Vagina (tissue), 2 donors: Measurements from ENCODE around the gene TBC1D14. TPM values are rescaled to one million over a fixed set of nuclear protein-coding genes. Genes with fewer than 3 reads are reported as not detected.

Source experiments
- DNase-seq, 2 donors: peaks; one replicate each; pipeline ENCODE4 v3.0.0-alpha.2; 2017; ENCODE audit errors: extremely low spot score in 2 of 2
- H3K27ac ChIP-seq: fragments of 200-600 bp; sonication (generic); one replicate; pipeline ENCODE4 v1.5.1; 2019
- H3K27me3 ChIP-seq: fragments of 200-600 bp; sonication (generic); one replicate; pipeline ENCODE4 v1.5.1; 2019
- H3K36me3 ChIP-seq, 2 donors: fragments of 200-600 bp; sonication (generic); one replicate each; pipeline ENCODE4 v1.5.1; 2017 to 2019
- H3K4me1 ChIP-seq: fragments of 200-600 bp; sonication (generic); one replicate; pipeline ENCODE4 v1.5.1; 2019
- H3K4me3 ChIP-seq, 2 donors: fragments of 200-600 bp; sonication (generic); 1 replicate in 1 of 2; 2 replicates in 1 of 2; pipeline ENCODE4 v1.5.1; 2016 to 2019
- H3K9me3 ChIP-seq: fragments of 200-600 bp; sonication (generic); one replicate; pipeline ENCODE4 v1.5.1; 2019
- POLR2A ChIP-seq, 2 donors: fragments of 450-650 bp; IDR thresholded peaks; one replicate each; pipeline ENCODE4 v1.6.1; 2017; ENCODE audit warnings: antibody characterized with exemption in 2 of 2, mild to moderate bottlenecking in 2 of 2, moderate library complexity in 2 of 2
- POLR2AphosphoS5 ChIP-seq, 2 donors: sonication (generic); formaldehyde crosslinking; IDR thresholded peaks; one replicate each; pipeline ENCODE4 v1.9.0; 2017; ENCODE audit warnings: antibody characterized with exemption in 2 of 2, mild to moderate bottlenecking in 2 of 2, low read depth in 1 of 2; ENCODE audit not compliant: insufficient read depth in 1 of 2
- intact Hi-C: fragments of 100-400 bp; cut with DNase I; formaldehyde crosslinking; loops from one replicate; pipeline ENCODE4 v1.15.1; 2023
- total RNA-seq: library from RNA; depleted of rRNA; stranded (reverse); fragments of >200 nt; gene quantifications from one replicate; pipeline ENCODE4 v1.2.3, GENCODE V29; 2016
- TF ChIP-seq, protein P1 (sequence below), 3 experiments: fragments of 450-650 bp in 2 of 3; fragments of 200-600 bp in 1 of 3; sonication (generic) in 1 of 3; IDR thresholded peaks; one replicate each; pipeline ENCODE4 v1.5.1; 2017 to 2019; ENCODE audit warnings: antibody characterized with exemption in 3 of 3, mild to moderate bottlenecking in 2 of 3, moderate library complexity in 2 of 3

Gene TBC1D14
- total RNA-seq, 1 donor from 2014 or later, result 35.4 TPM

DNA sequence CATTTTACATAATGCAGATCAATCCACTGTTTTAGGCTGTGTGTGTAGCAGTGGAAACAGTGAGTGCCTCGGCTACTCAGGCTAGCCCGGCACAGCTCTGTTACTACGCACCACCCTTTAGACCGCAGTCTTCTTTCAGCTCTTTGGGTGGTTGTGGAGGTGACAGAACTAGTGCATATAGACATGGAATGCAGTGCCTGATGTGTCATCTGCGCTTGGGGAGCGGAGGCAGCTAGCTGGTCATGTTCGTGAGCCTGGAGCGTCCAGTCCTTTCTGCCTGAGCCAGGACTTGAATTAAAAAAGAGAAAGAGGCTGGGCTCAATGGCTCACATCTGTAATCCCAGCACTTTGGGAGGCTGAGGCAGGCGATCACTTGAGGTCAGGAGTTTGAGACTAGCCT, 4.8 kb downstream of the TBC1D14 start:
- Histone ChIP-seq H3K27ac (no peak overlapping the region), H3K4me1 (peaks cover 60% of the 10 kb centered on the region), H3K27me3 (no peaks in the 10 kb centered on the region), H3K36me3 (no peaks in the 10 kb centered on the region), H3K4me3 (no peak overlapping the region), H3K9me3 (no peaks in the 10 kb centered on the region)
- no peak for DNase-seq
- TF ChIP-seq, protein P1, sequence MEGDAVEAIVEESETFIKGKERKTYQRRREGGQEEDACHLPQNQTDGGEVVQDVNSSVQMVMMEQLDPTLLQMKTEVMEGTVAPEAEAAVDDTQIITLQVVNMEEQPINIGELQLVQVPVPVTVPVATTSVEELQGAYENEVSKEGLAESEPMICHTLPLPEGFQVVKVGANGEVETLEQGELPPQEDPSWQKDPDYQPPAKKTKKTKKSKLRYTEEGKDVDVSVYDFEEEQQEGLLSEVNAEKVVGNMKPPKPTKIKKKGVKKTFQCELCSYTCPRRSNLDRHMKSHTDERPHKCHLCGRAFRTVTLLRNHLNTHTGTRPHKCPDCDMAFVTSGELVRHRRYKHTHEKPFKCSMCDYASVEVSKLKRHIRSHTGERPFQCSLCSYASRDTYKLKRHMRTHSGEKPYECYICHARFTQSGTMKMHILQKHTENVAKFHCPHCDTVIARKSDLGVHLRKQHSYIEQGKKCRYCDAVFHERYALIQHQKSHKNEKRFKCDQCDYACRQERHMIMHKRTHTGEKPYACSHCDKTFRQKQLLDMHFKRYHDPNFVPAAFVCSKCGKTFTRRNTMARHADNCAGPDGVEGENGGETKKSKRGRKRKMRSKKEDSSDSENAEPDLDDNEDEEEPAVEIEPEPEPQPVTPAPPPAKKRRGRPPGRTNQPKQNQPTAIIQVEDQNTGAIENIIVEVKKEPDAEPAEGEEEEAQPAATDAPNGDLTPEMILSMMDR (IDR thresholded peaks at IDR 0.05), result no peak
- TF ChIP-seq POLR2A (IDR thresholded peaks at IDR 0.05) (no peak), POLR2AphosphoS5 (IDR thresholded peaks at IDR 0.05; ENCODE audit: insufficient read depth in 1 of 2, low read depth in 1 of 2) (no peak)
- intact Hi-C loops, result loop anchor here (10.0 kb wide), 1 partner anchor 80 kb away; no protein-coding TSS in a partner anchor

DNA sequence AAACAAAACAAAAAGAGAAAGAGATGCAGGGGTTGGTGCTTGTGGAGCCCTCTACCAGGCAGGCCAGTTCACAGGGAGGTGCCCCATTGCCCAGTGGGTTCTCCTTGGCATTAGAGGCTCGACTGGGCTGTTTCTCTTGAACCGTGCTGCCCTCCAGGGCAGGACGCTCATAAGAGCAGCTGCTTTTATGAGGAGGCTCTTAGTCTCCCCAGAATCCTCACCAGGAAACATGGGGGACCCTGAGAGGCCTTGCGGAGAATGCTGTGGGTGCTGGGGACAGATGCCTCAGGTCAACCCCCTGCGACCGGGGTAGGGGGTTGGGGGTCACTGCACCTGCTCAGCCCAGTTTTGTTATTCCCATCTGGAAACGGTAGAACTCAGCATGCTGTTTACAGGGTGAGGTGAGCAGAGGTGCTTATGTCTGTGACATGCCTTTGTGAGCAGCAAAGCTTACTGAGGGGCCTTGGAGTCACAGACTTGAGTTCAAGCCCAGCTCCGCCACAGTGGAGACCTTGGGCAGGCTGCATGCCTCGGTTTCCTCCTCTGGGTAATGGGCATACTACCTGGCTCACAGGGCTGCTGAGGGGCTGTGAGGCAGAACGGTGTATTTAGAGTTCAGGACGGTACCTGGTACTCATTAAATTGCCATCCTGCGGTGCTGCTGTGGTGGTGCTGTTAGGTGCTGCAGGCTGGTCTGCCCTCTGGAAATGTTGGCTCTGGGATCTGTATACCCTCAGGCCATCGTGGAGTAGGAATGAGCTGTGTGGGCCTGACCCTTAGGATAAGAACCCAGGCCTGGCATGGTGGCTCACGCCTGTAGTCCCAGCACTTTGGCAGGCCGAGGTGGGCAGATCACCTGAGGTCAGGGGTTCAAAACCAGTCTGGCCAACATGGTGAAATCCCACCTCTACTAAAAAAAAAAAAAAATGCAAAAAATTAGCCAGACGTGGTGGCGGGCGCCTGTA, 5.7 kb downstream of the TBC1D14 start:
- Histone ChIP-seq H3K4me3 (no peak overlapping the region), H3K4me1 (peaks cover 57% of the 10 kb centered on the region), H3K36me3 (no peaks in the 10 kb centered on the region), H3K9me3 (no peaks in the 10 kb centered on the region), H3K27me3 (no peaks in the 10 kb centered on the region), H3K27ac (no peak overlapping the region)
- TF ChIP-seq POLR2A (IDR thresholded peaks at IDR 0.05), result no peak
- TF ChIP-seq POLR2AphosphoS5 (IDR thresholded peaks at IDR 0.05; ENCODE audit: insufficient read depth in 1 of 2, low read depth in 1 of 2), result no peak
- TF ChIP-seq, protein P1 (IDR thresholded peaks at IDR 0.05), result no peak
- DNase-seq, result no peak
- intact Hi-C loops, result loop anchor here (10.0 kb wide), 1 partner anchor 79 kb away; no protein-coding TSS in a partner anchor

DNA sequence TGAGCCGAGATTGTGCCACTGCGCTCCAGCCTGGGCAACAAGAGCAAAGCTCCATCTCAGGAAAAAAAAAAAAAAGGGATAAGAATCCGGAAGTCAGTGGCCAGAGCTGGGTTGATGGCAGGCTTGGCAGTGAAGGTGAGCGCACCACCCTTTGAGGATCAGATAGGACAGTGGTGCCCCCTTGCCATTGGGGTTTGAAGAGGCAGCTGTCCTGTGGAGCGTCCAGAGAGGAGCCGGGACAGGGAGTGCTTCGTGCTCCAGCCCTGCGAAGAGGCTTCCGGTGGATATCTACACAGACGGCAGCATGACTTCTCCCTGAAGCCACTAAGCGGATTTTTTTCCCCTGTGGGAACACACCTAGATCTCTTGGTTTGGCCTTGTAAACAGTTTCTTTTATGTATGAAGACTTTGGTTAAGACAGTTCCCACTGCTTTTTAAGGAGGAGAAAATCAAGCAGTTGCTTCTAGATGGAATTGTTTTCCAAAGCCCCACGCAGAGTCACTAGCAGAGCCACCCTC, 6.5 kb downstream of the TBC1D14 start:
- H3K27me3 ChIP-seq, result no peaks in the 10 kb centered on the region
- no peak overlapping the region for H3K27ac ChIP-seq
- TF ChIP-seq, protein P1 (IDR thresholded peaks at IDR 0.05), result no peak
- TF ChIP-seq POLR2AphosphoS5 (IDR thresholded peaks at IDR 0.05; ENCODE audit: insufficient read depth in 1 of 2, low read depth in 1 of 2) (no peak), POLR2A (IDR thresholded peaks at IDR 0.05) (no peak)
- DNase-seq, result no peak
- no peaks in the 10 kb centered on the region for H3K9me3 ChIP-seq
- intact Hi-C loops, result loop anchor here (10.0 kb wide), 1 partner anchor 79 kb away; no protein-coding TSS in a partner anchor
- no peak overlapping the region for H3K4me3 ChIP-seq
- H3K36me3 ChIP-seq, result no peaks in the 10 kb centered on the region
- peaks cover 49% of the 10 kb centered on the region for H3K4me1 ChIP-seq

DNA sequence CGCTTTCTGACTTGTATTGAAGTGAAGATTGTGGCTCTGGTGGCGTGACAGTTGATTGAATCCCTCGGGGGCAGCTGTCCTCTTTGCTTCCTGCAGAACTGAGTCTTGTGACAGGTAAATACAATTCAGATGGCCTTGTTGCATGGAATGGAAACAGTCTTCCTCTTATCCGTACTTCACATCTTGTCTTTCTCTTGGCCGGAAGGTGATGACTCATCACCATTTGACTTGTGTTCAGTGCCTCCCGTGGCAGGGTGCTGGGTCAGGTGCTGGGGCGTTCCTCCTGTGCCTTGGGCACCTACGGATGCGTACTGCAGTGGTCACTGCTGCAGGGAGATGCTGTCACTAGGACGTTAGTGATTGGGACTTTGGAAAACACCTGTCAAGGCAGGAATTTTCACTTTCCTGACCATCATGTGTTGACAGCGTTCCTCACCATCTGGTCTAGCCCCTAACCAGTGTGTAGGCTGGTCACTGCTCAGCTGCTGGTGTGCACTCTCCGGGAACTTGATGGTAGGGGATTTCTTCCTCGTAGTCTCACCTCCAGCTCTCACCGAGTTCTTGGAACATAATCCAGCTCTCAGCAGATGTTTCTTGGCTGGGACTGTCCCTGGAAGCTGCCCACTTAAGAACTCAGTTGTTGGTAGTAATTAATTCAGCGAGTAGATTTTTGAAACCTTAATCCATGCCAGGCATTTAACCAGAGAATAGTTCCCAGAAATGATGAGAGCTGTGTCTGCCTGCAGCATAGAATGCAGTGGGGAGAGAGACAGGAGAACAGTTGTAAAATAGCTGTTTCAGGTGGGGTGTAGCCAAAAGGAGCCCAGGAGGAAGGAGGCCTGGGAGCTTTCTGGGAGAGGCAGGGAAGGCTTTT, 7.2 kb downstream of the TBC1D14 start:
- no peaks in the 10 kb centered on the region for H3K9me3 ChIP-seq
- TF ChIP-seq POLR2AphosphoS5 (IDR thresholded peaks at IDR 0.05; ENCODE audit: insufficient read depth in 1 of 2, low read depth in 1 of 2) (peak; percentile 37 to 79), POLR2A (IDR thresholded peaks at IDR 0.05) (no peak)
- TF ChIP-seq, protein P1 (IDR thresholded peaks at IDR 0.05), result no peak
- intact Hi-C loops, result loop anchor here (10.0 kb wide), 1 partner anchor 78 kb away; no protein-coding TSS in a partner anchor
- DNase-seq, result no peak
- peak overlapping the region; percentile 72 for H3K27ac ChIP-seq
- H3K4me3 ChIP-seq, result no peak overlapping the region
- H3K36me3 ChIP-seq, result no peaks in the 10 kb centered on the region
- H3K4me1 ChIP-seq, result peaks cover 43% of the 10 kb centered on the region
- no peaks in the 10 kb centered on the region for H3K27me3 ChIP-seq
